Choroid plexus epithelial cell (primary cell): ENCODE results near the gene LDAH.

Source experiments
- DNase-seq: peaks from one replicate; pipeline ENCODE4 v3.0.0-alpha.2; 2010; ENCODE audit warnings: low read depth
- H3K4me3 ChIP-seq: 2 replicates; pipeline ENCODE4 v1.5.1; 2011; ENCODE audit warnings: low read depth, mild to moderate bottlenecking, control low read depth, low read length, moderate library complexity
- TF ChIP-seq, protein P1 (sequence below): conservative IDR thresholded peaks from 2 replicates; pipeline ENCODE4 v1.5.1; 2011; ENCODE audit warnings: low read depth, mild to moderate bottlenecking, control low read depth, inconsistent platforms, low read length, moderate library complexity

The LDAH gene

DNA sequence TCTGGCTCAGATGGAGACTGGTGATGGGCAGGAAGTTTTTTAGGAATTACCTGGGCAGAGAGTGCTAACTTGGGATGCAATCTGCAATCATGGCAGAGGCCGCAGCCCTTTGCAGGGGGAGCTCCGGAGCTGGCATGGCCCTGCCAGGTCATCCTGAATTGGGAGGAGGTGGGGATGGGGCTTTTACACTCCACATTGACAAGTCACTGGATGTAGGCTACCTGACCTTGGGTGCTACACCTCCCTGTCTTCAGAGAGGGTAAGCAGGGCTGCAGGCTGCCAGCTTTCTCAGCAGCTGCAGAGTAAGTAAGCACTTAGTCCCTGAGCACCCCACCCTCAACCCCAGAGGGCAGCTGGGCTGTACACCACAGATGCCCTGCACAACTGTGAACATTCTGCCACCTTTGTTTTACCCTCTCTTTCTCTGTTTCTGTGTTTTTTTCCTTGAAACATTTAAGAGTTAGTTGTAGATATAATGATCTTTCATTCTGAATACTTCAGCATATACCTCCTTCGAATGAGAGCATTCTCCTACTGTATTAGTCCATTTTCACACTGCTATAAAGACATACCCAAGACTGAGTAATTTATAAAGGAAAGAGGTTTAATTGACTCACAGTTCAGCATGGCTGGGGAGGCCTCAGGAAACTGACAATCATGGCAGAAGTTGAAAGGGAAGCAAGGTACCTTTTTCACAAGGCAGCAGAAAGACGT is 165.2 kb downstream of the LDAH start:
- no peak for DNase-seq
- TF ChIP-seq, protein P1, sequence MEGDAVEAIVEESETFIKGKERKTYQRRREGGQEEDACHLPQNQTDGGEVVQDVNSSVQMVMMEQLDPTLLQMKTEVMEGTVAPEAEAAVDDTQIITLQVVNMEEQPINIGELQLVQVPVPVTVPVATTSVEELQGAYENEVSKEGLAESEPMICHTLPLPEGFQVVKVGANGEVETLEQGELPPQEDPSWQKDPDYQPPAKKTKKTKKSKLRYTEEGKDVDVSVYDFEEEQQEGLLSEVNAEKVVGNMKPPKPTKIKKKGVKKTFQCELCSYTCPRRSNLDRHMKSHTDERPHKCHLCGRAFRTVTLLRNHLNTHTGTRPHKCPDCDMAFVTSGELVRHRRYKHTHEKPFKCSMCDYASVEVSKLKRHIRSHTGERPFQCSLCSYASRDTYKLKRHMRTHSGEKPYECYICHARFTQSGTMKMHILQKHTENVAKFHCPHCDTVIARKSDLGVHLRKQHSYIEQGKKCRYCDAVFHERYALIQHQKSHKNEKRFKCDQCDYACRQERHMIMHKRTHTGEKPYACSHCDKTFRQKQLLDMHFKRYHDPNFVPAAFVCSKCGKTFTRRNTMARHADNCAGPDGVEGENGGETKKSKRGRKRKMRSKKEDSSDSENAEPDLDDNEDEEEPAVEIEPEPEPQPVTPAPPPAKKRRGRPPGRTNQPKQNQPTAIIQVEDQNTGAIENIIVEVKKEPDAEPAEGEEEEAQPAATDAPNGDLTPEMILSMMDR, result no peak
- H3K4me3 ChIP-seq, result no peak overlapping the region

DNA sequence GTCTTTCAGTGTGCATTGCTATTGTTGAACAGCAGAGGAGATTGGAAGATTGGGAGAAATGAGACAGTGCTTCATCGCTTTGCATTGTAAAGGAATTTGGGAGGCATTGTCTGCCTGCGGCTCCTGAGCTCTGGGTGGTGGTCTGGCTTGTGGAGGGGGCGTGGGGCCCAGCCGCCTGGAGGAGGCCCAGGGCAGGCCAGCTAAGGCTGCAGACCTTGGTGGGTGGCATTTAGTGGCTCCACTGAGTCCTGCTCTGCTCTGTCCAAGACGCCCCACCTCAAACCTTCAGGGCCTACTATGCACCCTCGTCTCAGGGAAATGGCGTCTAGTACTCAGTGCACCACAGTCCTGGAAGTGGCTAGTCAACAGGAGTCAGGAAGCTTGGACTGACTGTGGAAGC is 166.3 kb downstream of the LDAH start:
- TF ChIP-seq, protein P1, result no peak

DNA sequence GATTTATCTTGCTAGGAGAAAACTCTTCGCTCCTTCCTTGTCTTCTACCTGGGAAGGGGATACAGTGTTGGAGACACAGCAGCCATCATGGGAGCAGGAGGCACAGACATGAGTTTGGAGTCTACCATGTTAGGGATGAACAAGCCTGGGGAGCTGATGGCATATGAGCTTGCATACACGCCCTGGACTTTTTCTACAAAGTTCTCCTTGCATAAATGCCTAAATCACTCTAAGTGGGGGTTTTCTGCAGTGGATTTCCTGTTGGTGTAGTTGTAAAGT is 168.4 kb downstream of the LDAH start:
- no peak for DNase-seq
- no peak overlapping the region for H3K4me3 ChIP-seq
- TF ChIP-seq, protein P1, result no peak

More for the DNA sequence above, 166.3 kb downstream of the LDAH start:
- no peak for DNase-seq
- H3K4me3 ChIP-seq, result no peak overlapping the region

DNA sequence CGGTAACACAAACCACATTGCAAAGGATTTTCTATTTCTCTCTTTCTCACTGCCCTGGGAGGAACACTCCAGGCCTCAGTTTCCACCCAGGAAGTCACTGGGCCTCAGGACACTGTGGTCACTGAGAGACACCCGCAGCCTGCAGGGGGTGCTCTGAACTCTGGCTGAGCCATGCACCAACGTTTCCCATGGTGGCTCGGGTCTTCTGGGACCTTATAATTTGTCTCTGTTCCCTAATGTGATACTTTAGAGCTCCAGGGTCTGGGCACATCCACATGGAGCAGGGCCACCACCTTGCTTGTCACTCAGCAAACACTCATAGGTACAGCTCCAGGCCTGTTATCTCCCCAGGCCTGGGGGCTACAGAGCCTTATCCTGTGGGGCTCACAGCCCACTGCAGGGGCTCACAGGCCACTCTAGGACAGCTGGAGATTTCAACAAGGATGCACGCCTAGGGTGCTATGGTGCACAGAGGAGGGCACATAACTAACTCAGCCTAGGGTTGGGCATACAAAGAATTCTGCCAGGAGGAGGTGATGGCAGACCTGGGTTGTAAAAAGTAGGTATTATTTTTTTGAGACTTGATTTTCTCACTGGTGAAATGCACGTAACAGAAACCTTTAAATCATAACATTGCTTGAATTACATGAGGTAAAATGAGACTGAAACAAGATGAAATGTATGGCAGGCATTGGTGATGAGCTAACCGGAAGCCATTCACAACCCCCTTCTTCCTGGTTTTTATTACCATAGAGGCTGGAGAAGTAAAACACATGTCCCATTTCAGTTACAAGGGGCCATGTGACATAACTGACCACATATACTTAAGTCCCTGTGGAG is 169.0 kb downstream of the LDAH start:
- H3K4me3 ChIP-seq, result no peak overlapping the region
- no peak for DNase-seq
- TF ChIP-seq, protein P1, result no peak

DNA sequence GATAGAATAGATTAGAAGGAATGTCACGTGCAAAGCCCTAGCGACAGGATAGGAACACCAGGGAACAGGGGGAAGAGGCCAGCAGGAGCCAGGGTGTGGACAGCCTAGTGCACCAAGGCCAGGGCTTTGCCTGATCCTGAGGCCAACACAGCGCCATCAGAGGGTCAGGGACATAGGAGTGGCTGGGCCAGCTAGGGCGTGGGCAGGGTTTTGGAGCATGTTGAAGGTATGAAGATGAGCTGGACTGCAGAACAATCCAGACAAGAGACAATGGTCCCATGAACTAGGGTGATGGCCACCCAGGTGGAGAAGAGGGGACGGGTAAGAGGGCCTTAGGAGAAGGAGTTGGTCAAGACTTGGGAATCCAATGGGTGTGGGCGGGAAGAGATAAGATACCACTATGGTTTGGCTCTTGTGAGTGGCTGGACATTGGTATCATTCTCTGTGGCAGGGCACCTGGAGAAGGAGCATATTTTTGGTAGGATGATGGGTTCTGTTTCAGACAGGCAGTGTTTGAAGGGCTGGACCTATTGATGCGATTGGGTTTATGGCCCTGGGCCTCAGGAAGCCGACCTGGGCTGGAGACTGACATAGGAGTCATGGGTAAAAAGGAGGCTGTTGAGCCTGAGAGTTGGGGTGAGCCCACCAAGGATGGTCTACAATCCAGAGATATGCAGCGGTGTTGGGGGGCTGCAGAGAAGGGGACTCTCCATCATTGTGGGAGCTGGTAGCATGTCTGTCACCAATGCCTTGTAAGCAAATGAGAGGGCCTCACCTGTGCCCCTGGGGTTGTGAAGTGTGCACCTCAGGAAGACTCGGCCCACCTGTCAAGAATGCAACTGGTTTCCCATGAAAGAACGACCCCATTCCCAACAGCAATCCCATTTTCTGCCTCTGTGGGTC is 170.0 kb downstream of the LDAH start:
- DNase-seq, result no peak
- no peak overlapping the region for H3K4me3 ChIP-seq
- TF ChIP-seq, protein P1, result no peak

DNA sequence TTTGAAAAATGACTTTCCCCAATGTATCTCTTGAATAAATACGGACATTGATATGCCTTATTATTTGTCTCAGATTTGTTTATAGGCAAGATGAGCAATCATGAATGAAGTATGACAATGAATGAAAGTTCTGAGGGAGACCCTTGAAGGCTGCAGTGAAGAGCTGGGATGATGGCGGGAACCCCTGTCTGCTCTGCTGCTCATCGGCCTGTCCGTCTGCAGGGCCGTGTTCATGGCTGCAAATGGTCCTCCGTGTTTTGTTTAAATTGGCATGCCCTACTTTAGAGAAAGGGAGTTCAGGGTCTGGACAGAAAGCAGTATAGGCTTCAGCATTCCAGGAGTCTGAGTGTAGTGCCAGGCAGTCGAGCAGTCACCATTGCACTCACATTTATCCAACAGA is 170.8 kb downstream of the LDAH start:
- no peak overlapping the region for H3K4me3 ChIP-seq
- TF ChIP-seq, protein P1, result no peak
- peak; percentile 46 for DNase-seq
